NCI-H128 (cell line): ENCODE measurements around the gene CDH10.

ENCODE experiments used
- DNase-seq: peaks from one replicate; lab custom pipeline; 2025; ENCODE audit not compliant: unreplicated experiment; lab: John Stamatoyannopoulos, UW

The CDH10 gene

DNA sequence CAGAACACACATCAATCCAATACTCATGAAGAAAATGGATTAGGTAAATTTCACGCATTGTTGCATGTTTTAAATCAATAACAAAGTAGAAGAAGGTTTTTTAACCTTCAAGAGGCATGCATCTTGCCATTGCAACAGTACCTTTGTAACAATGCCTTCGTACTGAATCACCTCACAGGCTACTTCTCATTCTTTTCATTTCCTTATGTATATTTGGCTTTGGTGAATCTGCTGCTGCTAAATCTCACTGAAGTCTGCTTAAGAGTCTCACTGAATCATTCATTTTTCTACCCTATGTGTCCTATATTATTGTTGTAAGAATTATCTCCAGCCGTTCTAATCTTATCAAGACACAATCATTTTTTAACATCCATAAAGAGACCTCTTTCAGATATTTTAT lies 152.5 kb downstream of the CDH10 start:
- no peak for DNase-seq

- DNase-seq: no peak
These were observed 153.3 kb downstream of the CDH10 start for GRCh38 chr5:24491490-24491889.

- no peak for DNase-seq
These were observed 157.2 kb downstream of the CDH10 start for GRCh38 chr5:24487368-24488229.

- no peak for DNase-seq
These were observed 163.8 kb downstream of the CDH10 start for GRCh38 chr5:24480952-24481351.

DNA sequence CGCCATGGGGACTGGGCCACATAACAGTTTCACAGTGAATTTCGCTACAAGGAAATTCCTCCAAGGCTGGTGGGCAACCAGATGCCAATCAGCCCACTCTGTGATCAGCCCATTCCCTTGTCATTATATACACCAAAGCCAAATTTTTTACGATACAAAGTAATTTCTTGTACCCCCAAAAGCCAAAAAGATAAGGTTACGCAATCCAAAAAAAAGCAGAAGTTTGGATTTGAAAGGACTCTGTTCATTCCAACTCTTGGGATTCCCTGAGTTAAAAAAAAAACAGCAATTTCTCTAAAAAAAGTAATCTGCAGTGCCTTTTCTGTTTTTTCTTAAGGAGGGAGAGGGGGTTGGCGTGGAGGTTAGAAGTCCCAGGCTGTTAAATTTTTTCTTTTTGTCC lies 166.8 kb downstream of the CDH10 start:
- DNase-seq: no peak

DNA sequence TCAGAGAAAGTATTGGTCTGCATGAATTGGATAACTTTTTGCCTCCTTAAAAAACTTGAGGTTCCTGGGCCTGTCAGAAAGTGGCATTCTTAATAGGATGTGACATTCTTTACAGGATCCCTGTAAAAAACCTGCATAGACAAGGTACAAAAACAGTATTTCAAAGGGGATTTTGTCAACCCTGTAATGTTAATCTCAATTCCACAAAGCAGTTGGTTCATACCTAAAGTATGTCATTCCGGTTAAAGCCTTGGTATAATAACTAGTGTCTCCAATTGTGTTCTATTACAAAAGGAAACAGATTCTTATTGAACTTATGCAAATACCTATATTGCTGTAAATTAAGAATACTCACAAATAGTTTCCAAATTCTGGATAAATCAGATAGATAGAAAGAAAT lies 169.7 kb downstream of the CDH10 start:
- DNase-seq: no peak

DNA sequence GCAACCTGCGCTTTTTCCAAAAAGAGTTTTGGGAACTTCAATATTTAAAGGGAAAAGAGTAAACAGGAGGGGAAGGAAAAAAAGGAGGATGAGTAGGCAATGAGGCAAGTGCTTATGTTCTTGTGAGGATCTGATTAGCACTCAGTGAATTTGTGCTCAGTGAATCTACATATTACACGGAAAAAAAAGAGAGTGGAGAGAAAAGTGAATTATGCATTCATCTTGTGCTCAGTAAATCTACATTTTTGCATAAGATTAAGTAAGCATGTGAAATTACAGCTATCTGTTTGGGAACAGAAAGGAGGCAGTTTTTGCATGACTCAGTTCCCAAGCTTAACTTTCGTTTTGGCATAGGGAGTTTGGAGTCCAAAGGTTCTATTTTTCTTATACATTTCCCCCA lies 170.1 kb downstream of the CDH10 start:
- DNase-seq: no peak

DNA sequence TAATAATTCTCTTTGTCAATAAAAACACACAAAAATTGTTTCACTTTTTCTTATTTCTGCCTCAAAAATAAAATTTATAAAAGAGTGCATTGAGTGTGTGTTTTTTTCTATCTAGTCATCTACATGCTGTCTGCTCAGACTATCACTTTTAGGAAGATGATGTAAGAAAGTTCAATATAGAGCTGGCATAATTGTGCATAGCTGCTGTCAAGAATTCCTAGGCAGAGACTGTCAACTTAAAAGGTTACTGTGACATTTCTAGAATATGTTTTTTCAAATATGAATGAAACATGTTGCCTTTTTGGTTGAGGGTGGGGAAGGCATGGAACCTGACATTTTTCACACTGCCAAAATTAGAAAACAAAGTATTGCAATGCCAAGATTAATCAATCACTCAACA lies 172.3 kb downstream of the CDH10 start:
- DNase-seq: no peak

GRCh38 chr5:24444414-24444813 lies 200.4 kb downstream of the CDH10 start:
- no peak for DNase-seq

DNA sequence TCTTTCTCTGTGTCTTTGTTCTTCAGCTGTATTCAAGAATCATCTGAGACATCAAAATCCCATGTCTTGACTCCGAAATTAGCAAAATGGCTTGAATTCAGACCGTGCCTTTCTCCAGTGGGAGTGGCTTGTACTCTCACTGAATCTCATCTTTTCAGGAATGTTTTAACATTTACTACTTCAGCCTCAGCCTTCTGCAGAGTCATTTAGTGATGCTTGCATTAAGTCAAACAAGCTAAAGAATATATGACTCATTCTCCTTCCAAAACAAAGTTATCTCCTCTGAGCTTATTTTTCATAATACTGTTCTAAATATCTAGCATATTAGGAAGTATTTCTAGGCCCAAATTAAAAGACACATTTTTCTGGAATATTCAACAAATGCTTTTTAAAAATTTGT lies 205.3 kb downstream of the CDH10 start:
- no peak for DNase-seq
